ENCODE data around the gene ATRN. TPM values are rescaled to one million over a fixed set of nuclear protein-coding genes. Genes with fewer than 3 reads are reported as not detected.

ATRN gene
- total RNA-seq, 1 donor from 2014 or later = 11.9 TPM

DNA sequence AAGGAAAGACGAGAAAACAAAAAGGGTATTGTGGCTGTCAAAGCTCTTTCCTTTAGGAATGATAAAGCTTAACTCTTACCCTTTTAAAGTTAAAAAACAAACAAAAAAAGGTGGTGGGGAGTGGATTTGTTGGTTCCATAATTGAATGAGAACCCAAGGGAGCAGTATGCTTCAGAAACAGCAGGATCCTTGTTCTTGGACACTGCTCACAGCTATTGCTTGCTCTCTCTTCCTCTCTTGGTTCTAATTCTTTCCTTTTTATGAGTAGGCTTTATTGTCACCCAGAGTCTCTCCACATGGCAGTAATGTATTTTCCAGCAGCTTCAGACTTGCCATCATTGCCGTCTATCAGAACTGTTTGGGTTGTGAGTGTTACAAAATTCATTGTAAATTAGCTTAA is 18.7 kb upstream of the ATRN start:
- intact Hi-C loops (cut with micrococcal nuclease) = no loop called here
- Mint-ChIP-seq H3K36me3 (ENCODE audit: low read depth) (no peaks in the 10 kb centered on the region), H3K4me3 (no peak overlapping the region), H3K4me1 (ENCODE audit: low read depth) (no peaks in the 10 kb centered on the region), H3K27me3 (ENCODE audit: insufficient read depth) (peaks cover 17% of the 10 kb centered on the region), H3K27ac (no peak overlapping the region), H3K9me3 (no peaks in the 10 kb centered on the region)
- no peak for DNase-seq (ENCODE audit: low spot score)

DNA sequence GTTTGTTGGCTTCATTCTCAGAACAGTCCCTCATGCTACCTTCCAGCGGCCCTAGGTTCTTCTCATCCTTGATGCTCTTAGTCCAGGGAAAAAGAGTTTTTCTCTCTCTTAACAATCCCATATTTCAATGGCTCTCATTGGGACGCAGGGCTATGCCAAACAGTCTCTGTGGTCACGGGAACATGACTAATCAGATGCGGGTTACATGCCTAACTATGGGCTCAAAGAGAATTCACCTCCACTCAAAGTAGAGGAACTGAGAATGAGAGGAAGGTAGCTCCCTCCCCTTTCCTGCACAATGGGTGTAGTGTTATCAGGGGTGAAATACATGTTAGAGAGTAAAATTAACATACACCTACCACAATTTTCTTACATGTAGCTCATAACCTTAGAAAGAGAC is 18.1 kb upstream of the ATRN start:
- no peaks in the 10 kb centered on the region for H3K9me3 Mint-ChIP-seq
- intact Hi-C loops (cut with micrococcal nuclease) = no loop called here
- no peaks in the 10 kb centered on the region for H3K36me3 Mint-ChIP-seq (ENCODE audit: low read depth)
- H3K27ac Mint-ChIP-seq = no peak overlapping the region
- peaks cover 17% of the 10 kb centered on the region for H3K27me3 Mint-ChIP-seq (ENCODE audit: insufficient read depth)
- DNase-seq (ENCODE audit: low spot score) = no peak
- no peak overlapping the region for H3K4me3 Mint-ChIP-seq
- no peaks in the 10 kb centered on the region for H3K4me1 Mint-ChIP-seq (ENCODE audit: low read depth)

DNA sequence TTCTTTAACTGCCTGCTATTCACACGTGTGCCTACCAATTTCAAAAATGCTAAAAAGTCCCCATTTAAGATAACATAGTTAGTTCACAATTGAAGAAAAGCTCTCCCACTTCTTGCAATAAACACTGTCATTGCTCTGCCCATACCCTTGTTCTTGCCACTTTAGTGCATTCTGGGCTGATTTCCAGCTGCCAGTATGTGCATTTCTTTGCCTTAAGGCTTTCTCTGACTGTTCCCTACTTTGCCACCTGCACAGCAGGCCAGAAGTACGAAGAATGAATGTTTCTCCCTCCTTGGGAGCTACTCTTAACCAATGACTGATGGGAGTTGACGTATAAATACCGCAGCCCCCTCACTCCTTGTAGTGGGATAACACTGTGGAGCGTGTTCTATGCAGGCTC is 16.0 kb upstream of the ATRN start:
- Mint-ChIP-seq H3K9me3 (no peaks in the 10 kb centered on the region), H3K27me3 (ENCODE audit: insufficient read depth) (peaks cover 16% of the 10 kb centered on the region), H3K4me1 (ENCODE audit: low read depth) (no peaks in the 10 kb centered on the region), H3K4me3 (no peak overlapping the region), H3K27ac (no peak overlapping the region), H3K36me3 (ENCODE audit: low read depth) (no peaks in the 10 kb centered on the region)
- no peak for DNase-seq (ENCODE audit: low spot score)
- intact Hi-C loops (cut with micrococcal nuclease) = no loop called here

DNA sequence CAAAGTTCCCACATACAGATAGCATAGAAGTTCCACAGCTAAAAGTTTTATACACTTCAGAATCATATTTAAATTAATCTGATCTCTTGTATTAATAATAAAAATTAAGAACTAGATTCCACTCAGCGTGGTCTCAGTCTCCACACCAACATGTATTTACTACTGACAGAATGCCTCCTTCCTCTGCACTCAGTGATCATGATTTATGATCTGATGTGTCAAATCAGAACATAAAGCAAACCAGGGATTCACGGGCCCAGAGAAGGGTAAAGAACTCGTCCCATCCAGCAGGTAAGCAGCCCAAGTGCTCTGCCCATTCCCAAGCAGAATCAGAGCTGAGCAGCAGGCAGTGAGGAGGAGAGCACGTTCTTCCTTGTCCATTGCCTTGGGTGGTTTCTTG is 14.2 kb upstream of the ATRN start:
- no peak overlapping the region for H3K27ac Mint-ChIP-seq
- DNase-seq (ENCODE audit: low spot score) = no peak
- H3K36me3 Mint-ChIP-seq (ENCODE audit: low read depth) = no peaks in the 10 kb centered on the region
- no peaks in the 10 kb centered on the region for H3K4me1 Mint-ChIP-seq (ENCODE audit: low read depth)
- peaks cover 15% of the 10 kb centered on the region for H3K27me3 Mint-ChIP-seq (ENCODE audit: insufficient read depth)
- H3K4me3 Mint-ChIP-seq = no peak overlapping the region
- H3K9me3 Mint-ChIP-seq = no peaks in the 10 kb centered on the region
- intact Hi-C loops (cut with micrococcal nuclease) = no loop called here

DNA sequence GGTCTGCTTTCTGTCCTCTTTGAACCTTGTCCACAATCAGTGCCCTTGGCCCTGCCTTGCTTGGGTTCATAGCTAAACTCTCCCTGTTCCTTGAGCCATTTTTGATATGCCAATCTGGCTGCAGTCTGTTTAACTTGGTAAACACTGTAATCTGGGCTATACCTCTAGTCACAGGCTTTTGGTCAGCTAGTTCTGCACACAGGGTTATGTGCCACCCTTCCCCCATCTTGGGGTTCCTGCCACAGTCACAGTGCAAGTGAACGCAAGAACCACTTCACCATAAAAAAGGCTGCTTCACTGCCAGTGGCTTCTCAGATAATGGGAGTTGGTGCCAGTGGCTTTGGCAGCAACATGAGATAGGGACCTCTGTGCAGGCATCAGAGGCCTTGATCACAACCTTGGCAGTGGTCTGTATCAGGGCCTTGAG is 10.9 kb upstream of the ATRN start:
- Mint-ChIP-seq H3K9me3 (no peaks in the 10 kb centered on the region), H3K4me1 (ENCODE audit: low read depth) (no peaks in the 10 kb centered on the region), H3K27me3 (ENCODE audit: insufficient read depth) (peaks cover 12% of the 10 kb centered on the region), H3K36me3 (ENCODE audit: low read depth) (no peaks in the 10 kb centered on the region), H3K27ac (no peak overlapping the region), H3K4me3 (no peak overlapping the region)
- intact Hi-C loops (cut with micrococcal nuclease) = no loop called here
- DNase-seq (ENCODE audit: low spot score) = no peak

DNA sequence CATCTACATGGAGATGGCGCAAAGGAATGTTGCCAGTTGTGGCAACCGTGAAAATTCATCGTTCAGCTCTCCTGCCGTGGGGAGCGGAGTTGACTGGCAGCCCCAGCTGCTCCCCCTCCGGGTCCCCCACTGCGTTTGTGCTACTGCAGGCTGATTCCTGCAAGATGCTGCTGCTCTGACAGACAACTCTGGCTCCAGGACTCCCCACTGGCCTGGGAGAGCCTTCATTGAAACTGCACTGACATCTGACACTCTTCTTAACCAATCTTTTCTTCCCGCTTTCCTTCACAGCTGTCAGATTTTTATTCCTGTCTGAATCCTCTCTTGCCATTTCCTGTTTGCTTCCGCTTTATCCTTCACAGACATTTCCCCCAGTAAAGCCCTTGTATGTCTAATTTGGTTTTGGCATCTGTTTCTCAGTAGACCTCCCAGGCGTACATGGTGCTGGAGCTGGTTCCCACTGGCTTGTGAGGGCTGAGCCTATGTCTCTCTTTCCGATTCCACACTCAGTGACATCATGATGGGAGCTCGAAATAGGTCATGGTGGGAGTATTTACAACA is 9.5 kb upstream of the ATRN start:
- Mint-ChIP-seq H3K36me3 (ENCODE audit: low read depth) (no peaks in the 10 kb centered on the region), H3K27me3 (ENCODE audit: insufficient read depth) (peaks cover 18% of the 10 kb centered on the region), H3K4me3 (no peak overlapping the region), H3K4me1 (ENCODE audit: low read depth) (no peaks in the 10 kb centered on the region), H3K9me3 (no peaks in the 10 kb centered on the region), H3K27ac (no peak overlapping the region)
- no peak for DNase-seq (ENCODE audit: low spot score)
- intact Hi-C loops (cut with micrococcal nuclease) = no loop called here

DNA sequence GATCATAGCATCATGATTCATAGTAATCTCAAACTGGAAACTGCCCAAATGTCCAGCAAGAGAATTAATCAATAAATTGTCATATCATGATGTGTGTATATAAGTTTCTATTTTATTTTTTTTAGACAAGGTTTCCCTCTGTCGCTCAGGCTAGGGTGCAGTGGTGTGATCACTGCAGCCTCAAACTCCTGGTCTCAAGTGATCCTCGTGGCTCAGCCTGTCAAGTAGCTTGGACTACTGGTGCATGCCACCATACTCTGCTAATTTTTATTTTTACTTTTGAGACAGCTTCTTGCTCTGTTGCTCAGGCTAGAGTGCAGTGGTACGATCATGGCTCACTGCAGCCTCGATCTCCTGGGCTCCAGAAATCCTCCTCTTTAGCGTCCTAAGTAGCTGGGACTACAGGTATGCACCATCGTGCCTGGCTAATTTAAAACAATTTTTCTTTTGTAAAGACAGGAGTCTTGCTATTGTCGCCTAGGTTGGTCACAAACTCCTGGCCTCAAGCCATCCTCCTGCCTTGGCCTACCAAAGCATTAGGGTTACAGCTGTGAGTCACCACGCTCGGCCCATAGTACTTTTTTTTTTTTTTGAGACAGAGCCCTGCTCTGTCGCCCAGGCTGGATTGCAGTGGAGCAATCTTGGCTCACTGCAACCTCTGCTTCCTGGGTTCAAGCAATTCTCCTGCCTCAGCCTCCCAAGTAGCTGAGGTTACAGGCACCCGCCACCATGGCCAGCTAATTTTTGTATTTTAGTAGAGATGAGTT is 8.7 kb upstream of the ATRN start:
- DNase-seq (ENCODE audit: low spot score) = no peak
- peaks cover 25% of the 10 kb centered on the region for H3K27me3 Mint-ChIP-seq (ENCODE audit: insufficient read depth)
- H3K9me3 Mint-ChIP-seq = no peaks in the 10 kb centered on the region
- no peak overlapping the region for H3K4me3 Mint-ChIP-seq
- no peaks in the 10 kb centered on the region for H3K36me3 Mint-ChIP-seq (ENCODE audit: low read depth)
- intact Hi-C loops (cut with micrococcal nuclease) = no loop called here
- H3K4me1 Mint-ChIP-seq (ENCODE audit: low read depth) = no peaks in the 10 kb centered on the region
- H3K27ac Mint-ChIP-seq = no peak overlapping the region

DNA sequence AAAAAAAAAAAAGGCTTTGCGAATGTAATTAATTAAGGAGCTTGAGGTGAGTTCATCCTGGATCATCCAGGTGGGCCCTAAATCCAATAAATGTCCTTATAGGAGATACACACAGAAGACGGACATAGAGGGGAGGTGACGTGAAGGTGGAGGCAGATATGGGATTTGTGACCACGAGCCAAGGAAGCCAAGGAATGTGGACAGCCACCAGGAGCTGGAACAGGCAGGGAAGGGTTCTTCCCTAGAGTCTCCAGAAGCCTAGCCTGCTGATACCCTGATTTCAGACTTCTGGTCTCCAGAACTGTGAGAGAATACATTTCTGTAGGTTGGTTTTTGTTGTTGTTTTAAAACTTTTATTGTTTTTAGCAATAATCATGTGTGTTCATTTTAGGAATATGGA is 6.7 kb upstream of the ATRN start:
- intact Hi-C loops (cut with micrococcal nuclease) = no loop called here
- DNase-seq (ENCODE audit: low spot score) = no peak
- Mint-ChIP-seq H3K27ac (no peak overlapping the region), H3K4me1 (ENCODE audit: low read depth) (no peaks in the 10 kb centered on the region), H3K4me3 (no peak overlapping the region), H3K36me3 (ENCODE audit: low read depth) (no peaks in the 10 kb centered on the region), H3K27me3 (ENCODE audit: insufficient read depth) (peaks cover 21% of the 10 kb centered on the region), H3K9me3 (no peaks in the 10 kb centered on the region)

DNA sequence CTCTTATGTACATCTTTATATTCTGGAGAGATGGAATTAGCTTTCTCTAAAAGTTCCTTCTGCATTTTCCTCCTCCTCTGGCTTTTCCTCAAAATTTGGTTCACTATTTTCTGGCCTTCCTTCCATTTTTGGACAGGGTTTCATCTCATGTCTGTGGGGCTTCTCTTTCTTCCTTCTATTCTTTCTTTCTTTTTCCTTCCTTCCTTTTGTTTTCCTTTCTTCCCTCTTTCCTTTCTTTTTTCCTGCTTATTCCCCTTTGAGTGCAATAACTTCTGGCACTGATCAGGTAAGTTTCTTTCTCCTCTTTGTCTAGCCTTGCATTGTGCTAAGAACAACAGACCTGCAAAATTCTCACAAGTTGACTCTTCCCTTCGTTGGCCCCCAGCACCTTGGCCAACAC is 5.5 kb upstream of the ATRN start:
- H3K27me3 Mint-ChIP-seq (ENCODE audit: insufficient read depth) = peaks cover 21% of the 10 kb centered on the region
- no peak overlapping the region for H3K4me3 Mint-ChIP-seq
- H3K4me1 Mint-ChIP-seq (ENCODE audit: low read depth) = no peaks in the 10 kb centered on the region
- H3K36me3 Mint-ChIP-seq (ENCODE audit: low read depth) = no peaks in the 10 kb centered on the region
- no peaks in the 10 kb centered on the region for H3K9me3 Mint-ChIP-seq
- intact Hi-C loops (cut with micrococcal nuclease) = no loop called here
- no peak for DNase-seq (ENCODE audit: low spot score)
- H3K27ac Mint-ChIP-seq = no peak overlapping the region

DNA sequence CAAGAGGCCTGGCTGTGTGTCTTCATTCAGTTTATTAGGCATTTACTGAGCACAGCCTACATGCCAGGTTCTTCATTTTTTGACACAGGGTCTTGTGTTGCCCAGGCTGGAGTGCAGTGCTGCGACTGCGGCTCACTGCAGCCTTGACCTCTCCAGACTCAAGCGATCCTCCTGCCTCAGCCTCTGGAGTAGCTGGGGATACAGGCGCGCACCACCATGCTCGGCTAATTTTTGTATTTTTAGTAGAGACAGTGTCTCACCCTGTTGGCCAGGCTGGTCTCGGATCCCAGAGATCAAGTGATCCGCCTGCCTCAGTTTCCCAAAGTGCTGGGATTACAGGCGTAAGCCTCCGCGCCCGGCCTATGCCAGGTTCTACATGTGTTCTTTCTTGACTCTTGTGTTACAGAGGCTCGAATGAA is 601 bp upstream of the ATRN start:
- Mint-ChIP-seq H3K4me1 (ENCODE audit: low read depth) (peaks cover 28% of the 10 kb centered on the region), H3K27me3 (ENCODE audit: insufficient read depth) (peaks cover 14% of the 10 kb centered on the region), H3K27ac (peak overlapping the region; percentile 55), H3K9me3 (no peaks in the 10 kb centered on the region), H3K36me3 (ENCODE audit: low read depth) (no peaks in the 10 kb centered on the region), H3K4me3 (peak overlapping the region; percentile 91)
- intact Hi-C loops (cut with micrococcal nuclease) = loop anchor here (1.0 to 10.0 kb wide), 6 partner anchors 50 to 345 kb away; partner anchors contain the start of genes ADISSP, DDRGK1, FASTKD5 and ITPA
- DNase-seq (ENCODE audit: low spot score) = no peak

DNA sequence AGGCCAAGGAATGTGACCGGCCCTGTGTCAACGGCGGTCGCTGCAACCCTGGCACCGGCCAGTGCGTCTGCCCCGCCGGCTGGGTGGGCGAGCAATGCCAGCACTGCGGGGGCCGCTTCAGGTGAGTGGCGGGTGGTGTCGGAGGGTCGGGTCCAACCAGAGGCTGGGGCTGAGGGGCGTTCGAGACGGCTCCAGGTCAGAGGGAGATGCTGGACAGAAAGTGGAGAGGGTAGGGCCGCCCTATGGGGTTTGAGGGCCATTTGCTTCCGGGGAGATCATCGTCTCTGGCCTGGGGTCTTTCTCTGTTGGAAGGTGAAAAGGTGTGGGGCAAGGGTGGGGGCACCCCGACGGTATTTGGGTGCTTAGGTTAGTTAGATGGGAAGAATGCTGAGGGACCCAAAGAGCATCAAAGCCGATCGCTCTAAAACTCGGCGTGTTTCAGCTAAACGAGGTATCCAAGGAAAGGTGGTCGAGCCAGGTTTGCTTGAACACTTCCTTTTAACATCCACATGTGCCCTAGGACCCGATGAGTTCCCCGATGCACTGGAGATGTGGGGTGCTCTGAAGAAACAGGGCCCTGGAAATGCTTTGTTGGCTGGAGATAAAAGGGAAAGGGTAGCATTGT is 691 bp downstream of the ATRN start:
- Mint-ChIP-seq H3K9me3 (no peaks in the 10 kb centered on the region), H3K27me3 (ENCODE audit: insufficient read depth) (peaks cover 5% of the 10 kb centered on the region), H3K27ac (peak overlapping the region; percentile 36), H3K36me3 (ENCODE audit: low read depth) (no peaks in the 10 kb centered on the region), H3K4me3 (peak overlapping the region; percentile 91), H3K4me1 (ENCODE audit: low read depth) (peaks cover 28% of the 10 kb centered on the region)
- intact Hi-C loops (cut with micrococcal nuclease) = loop anchor here (5.0 to 10.0 kb wide), 4 partner anchors 267 to 343 kb away; partner anchors contain the start of genes ADISSP, DDRGK1, FASTKD5 and ITPA
- no peak for DNase-seq (ENCODE audit: low spot score)

DNA sequence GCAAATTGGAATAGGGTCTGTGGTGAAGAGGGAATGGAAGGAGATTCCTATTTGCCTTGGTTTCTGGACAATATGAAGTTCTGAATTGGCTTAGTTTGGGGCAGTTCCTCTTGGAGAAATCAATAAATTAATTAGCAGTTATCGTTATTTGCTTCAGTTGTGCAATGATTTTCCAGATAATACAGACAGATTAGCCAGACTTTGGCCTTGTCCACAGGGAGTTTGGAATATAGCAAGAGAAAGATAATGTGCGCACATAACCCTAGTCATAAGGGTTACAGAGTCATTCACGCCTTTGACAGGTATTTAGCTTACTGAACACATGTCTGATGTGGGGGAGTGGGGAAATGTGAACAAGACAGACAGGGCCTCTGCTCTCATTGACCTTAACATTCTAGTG is 1.3 kb downstream of the ATRN start:
- no peaks in the 10 kb centered on the region for H3K27me3 Mint-ChIP-seq (ENCODE audit: insufficient read depth)

DNA sequence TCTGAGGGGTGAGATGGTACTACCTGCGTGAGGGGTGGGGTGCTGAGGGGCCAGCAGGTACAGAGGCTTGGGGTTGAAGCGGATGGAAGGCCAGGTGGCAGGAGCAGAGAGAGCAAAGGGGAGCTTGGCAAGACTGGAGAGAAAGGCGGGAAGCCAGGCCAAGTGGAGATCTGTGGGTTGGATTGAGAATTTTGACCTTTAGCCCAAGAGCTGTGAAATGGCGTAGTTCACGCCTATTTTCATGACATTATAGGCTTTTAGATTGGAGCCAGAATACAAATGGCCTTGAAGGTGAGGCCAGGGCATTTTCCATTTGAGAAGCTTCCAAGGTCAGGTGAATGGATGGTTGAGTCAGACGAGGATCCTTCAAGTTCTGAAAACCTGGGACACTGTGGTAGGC is 2.5 kb downstream of the ATRN start:
- Mint-ChIP-seq H3K27ac (no peak overlapping the region), H3K4me3 (no peak overlapping the region)

More for the DNA sequence above, 1.3 kb downstream of the ATRN start:
- H3K36me3 Mint-ChIP-seq (ENCODE audit: low read depth) = no peaks in the 10 kb centered on the region
- intact Hi-C loops (cut with micrococcal nuclease) = loop anchor here (5.0 to 10.0 kb wide), 4 partner anchors 267 to 343 kb away; partner anchors contain the start of genes ADISSP, DDRGK1, FASTKD5 and ITPA
- H3K27ac Mint-ChIP-seq = peak overlapping the region; percentile 36
- H3K9me3 Mint-ChIP-seq = no peaks in the 10 kb centered on the region
- H3K4me1 Mint-ChIP-seq (ENCODE audit: low read depth) = peaks cover 28% of the 10 kb centered on the region
- DNase-seq (ENCODE audit: low spot score) = no peak
- peak overlapping the region; percentile 91 for H3K4me3 Mint-ChIP-seq

More for the DNA sequence above, 2.5 kb downstream of the ATRN start:
- Mint-ChIP-seq H3K36me3 (ENCODE audit: low read depth) (no peaks in the 10 kb centered on the region), H3K27me3 (ENCODE audit: insufficient read depth) (no peaks in the 10 kb centered on the region), H3K9me3 (no peaks in the 10 kb centered on the region), H3K4me1 (ENCODE audit: low read depth) (peaks cover 28% of the 10 kb centered on the region)
- DNase-seq (ENCODE audit: low spot score) = no peak
- intact Hi-C loops (cut with micrococcal nuclease) = loop anchor here (5.0 to 10.0 kb wide), 4 partner anchors 269 to 341 kb away; partner anchors contain the start of genes ADISSP, DDRGK1, FASTKD5 and ITPA

Measured in activated T-helper 1 cell treated with anti-CD3 and anti-CD28 coated beads, Interleukin-12 subunit alpha, Interleukin-12 subunit beta, Interleukin-2, Interleukin-4 antibody, amounts not matched to agents 30 ng/mL and 10 ng/mL and 1 ng/mL, durations not matched to agents 14 hours and 24 hours and 36 hours (primary cell).